ENCODE results near the gene PRKAR1B. TPM values are rescaled to one million over a fixed set of nuclear protein-coding genes. Genes with fewer than 3 reads are reported as not detected.

Gene PRKAR1B
- total RNA-seq, 1 experiment from 2014 or later, result 43.3 TPM

GRCh38 chr7:619368-619840 lies 107.7 kb downstream of the PRKAR1B start:
- Histone ChIP-seq H2AK5ac (ENCODE audit: insufficient read length, low read length) (no peak overlapping the region), H3K79me1 (ENCODE audit: insufficient read depth, low read depth, low read length, poor library complexity, severe bottlenecking) (no peaks in the 10 kb centered on the region), H3K14ac (ENCODE audit: insufficient read depth, low read length) (no peak overlapping the region), H3K4ac (ENCODE audit: low read depth, low read length) (no peak overlapping the region), H3K27ac (ENCODE audit: insufficient read length, low read depth, low read length) (no peak overlapping the region), H3K79me2 (ENCODE audit: insufficient read depth, low read length) (no peaks in the 10 kb centered on the region), H4K20me1 (ENCODE audit: control insufficient read depth, insufficient read depth, insufficient read length) (no peaks in the 10 kb centered on the region), H3K9me3 (ENCODE audit: control insufficient read depth, low read depth, low read length) (peaks cover 6% of the 10 kb centered on the region), H2BK12ac (ENCODE audit: insufficient read length, low read depth, low read length) (no peak overlapping the region), H3K18ac (ENCODE audit: insufficient read length, low read depth, low read length) (no peak overlapping the region), H3K23ac (ENCODE audit: insufficient read length, low read depth, low read length) (no peak overlapping the region), H3K27me3 (ENCODE audit: insufficient read depth, low read length) (no peaks in the 10 kb centered on the region), H3K4me1 (ENCODE audit: insufficient read depth, low read length) (no peaks in the 10 kb centered on the region), H2BK120ac (ENCODE audit: low read depth, low read length, poor library complexity, severe bottlenecking) (no peak overlapping the region), H3T11ph (ENCODE audit: low read length) (no peak overlapping the region), H4K8ac (replicated peaks; ENCODE audit: insufficient read length, low read depth, low read length) (no peak overlapping the region), H3K56ac (ENCODE audit: insufficient read length, low read depth, low read length) (no peak overlapping the region), H2BK15ac (ENCODE audit: low read depth, low read length) (no peak overlapping the region), H2AFZ (ENCODE audit: low read length) (no peak overlapping the region), H2BK20ac (ENCODE audit: low read depth, low read length, poor library complexity, severe bottlenecking) (no peak overlapping the region), H3K9ac (ENCODE audit: extremely low read depth, insufficient read length, low read length) (no peak overlapping the region), H4K5ac (ENCODE audit: insufficient read length, low read depth, low read length) (no peak overlapping the region), H3K23me2 (ENCODE audit: insufficient read length, low read depth, low read length, poor library complexity, severe bottlenecking) (no peaks in the 10 kb centered on the region), H4K91ac (ENCODE audit: insufficient read length, low read depth, low read length) (no peak overlapping the region), H3K4me2 (ENCODE audit: insufficient read depth, insufficient read length, low read length) (no peak overlapping the region), H2BK5ac (ENCODE audit: insufficient read length, low read length) (no peak overlapping the region)
- Mint-ChIP-seq H3K4me3 (no peak overlapping the region), H3K27me3 (ENCODE audit: low read depth) (no peaks in the 10 kb centered on the region), H3K4me1 (peaks cover 19 to 33% of the 10 kb centered on the region in 2 experiments), H3K27ac (peak overlapping the region in 1 of 3 experiments; percentile 75; a peak in 5 of 7 replicates), H3K36me3 (ENCODE audit: insufficient read depth in 1 of 3, low read depth in 3 of 3) (peaks cover 8 to 44% (median 28%) of the 10 kb centered on the region in 3 experiments), H3K9me3 (peaks cover 19 to 28% of the 10 kb centered on the region in 2 experiments)
- no peak for TF ChIP-seq CTCF (conservative IDR thresholded peaks at IDR 0.05)
- no peak for DNase-seq
- WGBS (ENCODE audit: extremely low coverage, insufficient read length, low lambda C conversion rate), result no CpG with 5 or more reads among the region's 5 CpGs
